Subcutaneous adipose tissue (tissue), 4 donors: ENCODE measurements around the gene PTEN. TPM values are rescaled to one million over a fixed set of nuclear protein-coding genes. Genes with fewer than 3 reads are reported as not detected.

Experiments
- CTCF ChIP-seq: fragments of 450-650 bp; IDR thresholded peaks from one replicate; pipeline ENCODE4 v1.5.1; 2016; ENCODE audit warnings: low read depth, mild to moderate bottlenecking, control low read depth, antibody characterized with exemption, moderate library complexity
- total RNA-seq, 4 donors: library from RNA; depleted of rRNA; stranded (reverse); fragments of >200 nt; gene quantifications; one replicate each; pipeline ENCODE4 v1.1.0, GENCODE V29; 2016

PTEN gene
- total RNA-seq, 4 donors from 2014 or later: 185 to 932 (median 239) TPM

GRCh38 chr10:87887146-87887545 is 23.7 kb downstream of the PTEN start:
- no peak for TF ChIP-seq CTCF

GRCh38 chr10:87887548-87888289 is 24.3 kb downstream of the PTEN start:
- TF ChIP-seq CTCF: no peak

- TF ChIP-seq CTCF: no peak
Measured at GRCh38 chr10:87895430-87895829, 32.0 kb downstream of the PTEN start.

- no peak for TF ChIP-seq CTCF
Measured at GRCh38 chr10:87896216-87896615, 32.8 kb downstream of the PTEN start.

GRCh38 chr10:87913156-87913921 is 49.9 kb downstream of the PTEN start:
- no peak for TF ChIP-seq CTCF

- no peak for TF ChIP-seq CTCF
Measured at GRCh38 chr10:87915406-87915805, 52.0 kb downstream of the PTEN start.

- no peak for TF ChIP-seq CTCF
Measured at GRCh38 chr10:87915989-87916388, 52.6 kb downstream of the PTEN start.
